Gastrocnemius medialis (tissue), 4 donors: ENCODE data around the gene CCDC201.

Source experiments
- CTCF ChIP-seq, 5 experiments: fragments of 450-650 bp in 3 of 5; fragments of 200-600 bp in 2 of 5; sonication (generic) in 2 of 5; IDR thresholded peaks in 4 of 5; conservative IDR thresholded peaks in 1 of 5; 1 replicate in 4 of 5; 2 replicates in 1 of 5; pipeline ENCODE4 v1.5.1; 2016 to 2019; ENCODE audit warnings: antibody characterized with exemption in 5 of 5, mild to moderate bottlenecking in 3 of 5, moderate library complexity in 3 of 5
- POLR2A ChIP-seq, 2 donors: fragments of 450-650 bp; IDR thresholded peaks; one replicate each; pipeline ENCODE4 v1.6.1; 2017; ENCODE audit warnings: antibody characterized with exemption in 2 of 2, mild to moderate bottlenecking in 2 of 2, moderate library complexity in 2 of 2

GRCh38 chr7:45888185-45888992 lies 15.5 kb upstream of the CCDC201 start, which contains the start of gene IGFBP1:
- no peak for TF ChIP-seq CTCF (IDR thresholded peaks at IDR 0.05 in 4 of 5, conservative IDR thresholded peaks at IDR 0.05 in 1 of 5)
- no peak for TF ChIP-seq POLR2A (IDR thresholded peaks at IDR 0.05)
